ENCODE measurements around the gene KRT72.

Gene KRT72

DNA sequence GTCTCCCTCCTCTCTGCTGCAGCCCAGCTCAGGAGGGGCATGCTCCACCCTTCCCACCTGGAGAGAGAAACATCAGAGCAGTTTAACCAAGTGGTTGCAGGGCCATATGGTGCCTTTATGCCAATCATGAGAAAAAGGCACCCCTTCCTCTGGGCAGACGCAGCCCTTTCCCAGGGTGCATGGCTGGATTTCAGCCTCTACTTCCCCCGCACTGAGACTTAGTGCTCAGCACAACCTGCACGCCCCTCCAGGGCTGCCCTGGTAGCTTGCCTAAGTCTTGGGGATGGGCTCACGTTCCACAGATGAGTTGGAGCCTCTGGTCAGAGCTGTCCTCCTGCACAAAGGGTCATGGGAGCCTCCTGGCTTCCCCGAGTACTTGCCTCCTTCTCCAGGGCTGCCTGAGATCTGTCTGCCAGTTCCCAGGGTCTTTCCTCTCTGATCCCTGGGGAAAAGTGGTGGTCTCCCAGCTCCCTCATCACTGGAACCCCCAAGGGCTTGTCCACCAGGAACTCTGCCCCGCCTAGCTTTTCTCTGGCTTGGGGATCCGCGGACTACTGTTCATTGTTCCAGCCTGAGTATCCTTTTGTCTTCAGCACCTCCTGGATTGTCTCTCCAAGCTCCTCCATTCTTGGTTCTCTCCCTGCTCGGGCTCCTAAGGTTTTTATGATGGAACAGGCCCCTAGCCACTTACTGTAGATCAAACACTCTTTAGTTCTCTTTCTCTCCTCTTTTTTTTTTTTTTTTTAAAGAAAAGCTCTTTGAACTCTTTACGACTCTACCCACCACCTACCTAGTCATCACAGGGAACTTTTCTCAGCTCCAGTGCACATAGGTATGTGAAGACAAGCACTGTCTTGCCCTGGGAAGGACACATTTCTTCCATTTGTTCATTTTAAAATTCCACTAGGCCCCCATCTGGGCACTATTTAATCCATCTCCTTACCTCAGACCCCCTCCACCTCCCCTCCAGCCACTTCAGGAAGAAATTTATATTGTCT is 21.5 kb downstream of the KRT72 start:
- DNase-seq, result no peak
- no peak overlapping the region for H3K27ac ChIP-seq (ENCODE audit: low read length)
- H3K27me3 ChIP-seq (replicated peaks; ENCODE audit: insufficient read depth, low read length), result peaks cover 79% of the 10 kb centered on the region
- H3F3A ChIP-seq (ENCODE audit: insufficient read depth, low read length), result no peaks in the 10 kb centered on the region
- TF ChIP-seq, protein P1, sequence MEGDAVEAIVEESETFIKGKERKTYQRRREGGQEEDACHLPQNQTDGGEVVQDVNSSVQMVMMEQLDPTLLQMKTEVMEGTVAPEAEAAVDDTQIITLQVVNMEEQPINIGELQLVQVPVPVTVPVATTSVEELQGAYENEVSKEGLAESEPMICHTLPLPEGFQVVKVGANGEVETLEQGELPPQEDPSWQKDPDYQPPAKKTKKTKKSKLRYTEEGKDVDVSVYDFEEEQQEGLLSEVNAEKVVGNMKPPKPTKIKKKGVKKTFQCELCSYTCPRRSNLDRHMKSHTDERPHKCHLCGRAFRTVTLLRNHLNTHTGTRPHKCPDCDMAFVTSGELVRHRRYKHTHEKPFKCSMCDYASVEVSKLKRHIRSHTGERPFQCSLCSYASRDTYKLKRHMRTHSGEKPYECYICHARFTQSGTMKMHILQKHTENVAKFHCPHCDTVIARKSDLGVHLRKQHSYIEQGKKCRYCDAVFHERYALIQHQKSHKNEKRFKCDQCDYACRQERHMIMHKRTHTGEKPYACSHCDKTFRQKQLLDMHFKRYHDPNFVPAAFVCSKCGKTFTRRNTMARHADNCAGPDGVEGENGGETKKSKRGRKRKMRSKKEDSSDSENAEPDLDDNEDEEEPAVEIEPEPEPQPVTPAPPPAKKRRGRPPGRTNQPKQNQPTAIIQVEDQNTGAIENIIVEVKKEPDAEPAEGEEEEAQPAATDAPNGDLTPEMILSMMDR (IDR thresholded peaks at IDR 0.05; ENCODE audit: low read length), result no peak
- no peak for TF ChIP-seq EZH2phosphoT487 (IDR thresholded peaks at IDR 0.05; ENCODE audit: low read length)
- no peak for TF ChIP-seq EZH2 (optimal IDR thresholded peaks at IDR 0.05; ENCODE audit: low read depth, low read length)
- H3K36me3 ChIP-seq (replicated peaks; ENCODE audit: insufficient read depth, low read length), result no peaks in the 10 kb centered on the region
- no peaks in the 10 kb centered on the region for H3K9me3 ChIP-seq (replicated peaks; ENCODE audit: insufficient read depth, low read length)
- no peak overlapping the region for H2AFZ ChIP-seq (ENCODE audit: low read length)
- H3K9ac ChIP-seq (ENCODE audit: low read length), result no peak overlapping the region
- H3K4me1 ChIP-seq (ENCODE audit: low read length), result no peaks in the 10 kb centered on the region
- no peak overlapping the region for H3K4me2 ChIP-seq (ENCODE audit: low read depth, low read length)
- no peaks in the 10 kb centered on the region for H4K20me1 ChIP-seq (ENCODE audit: insufficient read depth, low read length)
- no peaks in the 10 kb centered on the region for H3K9me2 ChIP-seq (replicated peaks; ENCODE audit: insufficient read depth, low read length)
- no peaks in the 10 kb centered on the region for H3K79me2 ChIP-seq (ENCODE audit: low read length)
- no peak overlapping the region for H3K4me3 ChIP-seq (ENCODE audit: low read length)

DNA sequence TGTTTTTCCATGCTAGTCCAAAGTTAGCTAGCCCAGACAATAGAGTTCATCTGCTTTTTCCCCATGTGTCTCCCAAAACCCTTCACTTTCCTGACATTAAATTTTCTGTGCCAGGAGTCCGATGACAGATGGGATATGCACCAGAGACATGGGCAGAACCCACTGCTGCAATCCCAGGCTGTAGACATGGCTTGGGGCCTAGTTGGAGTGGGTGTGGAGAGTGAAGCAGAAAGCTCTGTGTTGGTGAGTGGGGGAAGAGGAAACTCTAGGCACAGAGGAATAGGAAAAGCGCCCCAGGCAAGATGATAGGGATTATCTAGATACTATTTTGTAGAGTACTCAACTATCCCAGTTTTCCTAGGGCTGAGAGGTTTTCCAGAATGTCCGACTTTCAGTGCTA is 22.8 kb downstream of the KRT72 start:
- Histone ChIP-seq H4K20me1 (ENCODE audit: insufficient read depth, low read length) (no peaks in the 10 kb centered on the region), H3F3A (ENCODE audit: insufficient read depth, low read length) (no peaks in the 10 kb centered on the region), H3K4me1 (ENCODE audit: low read length) (no peaks in the 10 kb centered on the region), H3K9ac (ENCODE audit: low read length) (no peak overlapping the region), H3K27me3 (replicated peaks; ENCODE audit: insufficient read depth, low read length) (peaks cover 88% of the 10 kb centered on the region), H3K4me3 (ENCODE audit: low read length) (no peak overlapping the region), H3K27ac (ENCODE audit: low read length) (no peak overlapping the region), H3K36me3 (replicated peaks; ENCODE audit: insufficient read depth, low read length) (no peaks in the 10 kb centered on the region), H3K4me2 (ENCODE audit: low read depth, low read length) (no peak overlapping the region), H3K9me2 (replicated peaks; ENCODE audit: insufficient read depth, low read length) (no peaks in the 10 kb centered on the region), H3K79me2 (ENCODE audit: low read length) (no peaks in the 10 kb centered on the region), H2AFZ (ENCODE audit: low read length) (no peak overlapping the region), H3K9me3 (replicated peaks; ENCODE audit: insufficient read depth, low read length) (no peaks in the 10 kb centered on the region)
- TF ChIP-seq, protein P1 (IDR thresholded peaks at IDR 0.05; ENCODE audit: low read length), result no peak
- TF ChIP-seq EZH2 (optimal IDR thresholded peaks at IDR 0.05; ENCODE audit: low read depth, low read length) (no peak), EZH2phosphoT487 (IDR thresholded peaks at IDR 0.05; ENCODE audit: low read length) (no peak)
- DNase-seq, result no peak

DNA sequence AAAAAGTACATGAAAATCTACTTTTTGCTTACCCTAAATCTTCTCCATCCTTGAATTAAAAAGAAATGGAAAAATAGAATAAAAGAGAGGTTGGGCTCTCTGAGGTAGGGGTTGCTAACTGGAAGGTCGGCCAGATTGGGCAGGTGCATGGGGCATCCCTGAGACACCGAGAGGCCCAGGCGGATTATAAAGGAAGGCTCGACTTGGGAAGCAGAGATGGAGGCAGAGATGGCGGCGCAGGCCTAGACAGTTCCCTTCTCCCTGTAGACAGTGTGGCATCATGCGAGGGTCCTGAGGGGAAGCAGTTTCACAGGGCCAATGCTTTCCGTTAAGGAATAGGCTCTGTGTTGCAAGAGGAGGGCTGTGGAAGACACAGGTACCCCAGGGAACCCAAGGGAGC is 23.9 kb downstream of the KRT72 start:
- Histone ChIP-seq H3K9ac (ENCODE audit: low read length) (no peak overlapping the region), H3K27me3 (replicated peaks; ENCODE audit: insufficient read depth, low read length) (peaks cover 91% of the 10 kb centered on the region), H3K36me3 (replicated peaks; ENCODE audit: insufficient read depth, low read length) (no peaks in the 10 kb centered on the region), H2AFZ (ENCODE audit: low read length) (no peak overlapping the region), H3F3A (ENCODE audit: insufficient read depth, low read length) (no peaks in the 10 kb centered on the region), H3K4me1 (ENCODE audit: low read length) (no peaks in the 10 kb centered on the region), H3K9me2 (replicated peaks; ENCODE audit: insufficient read depth, low read length) (no peaks in the 10 kb centered on the region), H3K27ac (ENCODE audit: low read length) (no peak overlapping the region), H3K79me2 (ENCODE audit: low read length) (no peaks in the 10 kb centered on the region), H3K9me3 (replicated peaks; ENCODE audit: insufficient read depth, low read length) (no peaks in the 10 kb centered on the region), H4K20me1 (ENCODE audit: insufficient read depth, low read length) (no peaks in the 10 kb centered on the region), H3K4me2 (ENCODE audit: low read depth, low read length) (no peak overlapping the region), H3K4me3 (ENCODE audit: low read length) (no peak overlapping the region)
- TF ChIP-seq EZH2 (optimal IDR thresholded peaks at IDR 0.05; ENCODE audit: low read depth, low read length), result no peak
- no peak for TF ChIP-seq EZH2phosphoT487 (IDR thresholded peaks at IDR 0.05; ENCODE audit: low read length)
- no peak for DNase-seq

DNA sequence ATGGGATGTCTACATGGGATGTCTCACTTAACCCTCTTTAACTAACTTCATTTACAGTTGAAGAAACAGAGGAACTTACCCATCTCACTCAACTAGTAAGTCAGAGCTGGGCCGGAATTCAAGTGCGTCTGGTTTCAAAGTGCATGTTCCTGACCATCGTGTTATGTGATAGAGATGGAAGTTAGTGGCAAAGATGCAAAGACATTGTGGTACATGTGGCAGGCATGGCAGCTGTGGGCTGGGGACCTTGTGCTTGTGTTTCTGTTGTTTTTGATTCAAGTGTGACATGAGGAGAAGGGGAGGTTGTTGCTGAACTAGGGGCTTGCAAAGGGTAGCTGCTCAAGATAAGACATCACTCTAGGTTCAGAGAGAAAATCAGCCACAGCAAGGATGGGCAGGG is 25.3 kb downstream of the KRT72 start:
- H3K9me3 ChIP-seq (replicated peaks; ENCODE audit: insufficient read depth, low read length), result no peaks in the 10 kb centered on the region

More for the DNA sequence above, 25.3 kb downstream of the KRT72 start:
- H3F3A ChIP-seq (ENCODE audit: insufficient read depth, low read length), result no peaks in the 10 kb centered on the region
- DNase-seq, result no peak
- H3K9me2 ChIP-seq (replicated peaks; ENCODE audit: insufficient read depth, low read length), result no peaks in the 10 kb centered on the region
- H3K27me3 ChIP-seq (replicated peaks; ENCODE audit: insufficient read depth, low read length), result peaks cover 92% of the 10 kb centered on the region
- H4K20me1 ChIP-seq (ENCODE audit: insufficient read depth, low read length), result no peaks in the 10 kb centered on the region
- H3K4me1 ChIP-seq (ENCODE audit: low read length), result no peaks in the 10 kb centered on the region
- H2AFZ ChIP-seq (ENCODE audit: low read length), result no peak overlapping the region
- H3K9ac ChIP-seq (ENCODE audit: low read length), result no peak overlapping the region
- no peaks in the 10 kb centered on the region for H3K79me2 ChIP-seq (ENCODE audit: low read length)
- no peak overlapping the region for H3K4me3 ChIP-seq (ENCODE audit: low read length)
- H3K36me3 ChIP-seq (replicated peaks; ENCODE audit: insufficient read depth, low read length), result no peaks in the 10 kb centered on the region
- TF ChIP-seq EZH2phosphoT487 (IDR thresholded peaks at IDR 0.05; ENCODE audit: low read length) (no peak), EZH2 (optimal IDR thresholded peaks at IDR 0.05; ENCODE audit: low read depth, low read length) (no peak)
- TF ChIP-seq, protein P1 (IDR thresholded peaks at IDR 0.05; ENCODE audit: low read length), result no peak
- no peak overlapping the region for H3K4me2 ChIP-seq (ENCODE audit: low read depth, low read length)
- H3K27ac ChIP-seq (ENCODE audit: low read length), result no peak overlapping the region

Data from MM.1S (cell line).